ENCODE measurements around the gene COL13A1.

- TF ChIP-seq, protein P1, sequence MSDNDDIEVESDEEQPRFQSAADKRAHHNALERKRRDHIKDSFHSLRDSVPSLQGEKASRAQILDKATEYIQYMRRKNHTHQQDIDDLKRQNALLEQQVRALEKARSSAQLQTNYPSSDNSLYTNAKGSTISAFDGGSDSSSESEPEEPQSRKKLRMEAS (IDR thresholded peaks at IDR 0.05): no peak
- TF ChIP-seq FOXA1 (IDR thresholded peaks at IDR 0.05): no peak
- TF ChIP-seq, protein P2, sequence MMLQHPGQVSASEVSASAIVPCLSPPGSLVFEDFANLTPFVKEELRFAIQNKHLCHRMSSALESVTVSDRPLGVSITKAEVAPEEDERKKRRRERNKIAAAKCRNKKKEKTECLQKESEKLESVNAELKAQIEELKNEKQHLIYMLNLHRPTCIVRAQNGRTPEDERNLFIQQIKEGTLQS (IDR thresholded peaks at IDR 0.05): no peak
- TF ChIP-seq, protein P3, sequence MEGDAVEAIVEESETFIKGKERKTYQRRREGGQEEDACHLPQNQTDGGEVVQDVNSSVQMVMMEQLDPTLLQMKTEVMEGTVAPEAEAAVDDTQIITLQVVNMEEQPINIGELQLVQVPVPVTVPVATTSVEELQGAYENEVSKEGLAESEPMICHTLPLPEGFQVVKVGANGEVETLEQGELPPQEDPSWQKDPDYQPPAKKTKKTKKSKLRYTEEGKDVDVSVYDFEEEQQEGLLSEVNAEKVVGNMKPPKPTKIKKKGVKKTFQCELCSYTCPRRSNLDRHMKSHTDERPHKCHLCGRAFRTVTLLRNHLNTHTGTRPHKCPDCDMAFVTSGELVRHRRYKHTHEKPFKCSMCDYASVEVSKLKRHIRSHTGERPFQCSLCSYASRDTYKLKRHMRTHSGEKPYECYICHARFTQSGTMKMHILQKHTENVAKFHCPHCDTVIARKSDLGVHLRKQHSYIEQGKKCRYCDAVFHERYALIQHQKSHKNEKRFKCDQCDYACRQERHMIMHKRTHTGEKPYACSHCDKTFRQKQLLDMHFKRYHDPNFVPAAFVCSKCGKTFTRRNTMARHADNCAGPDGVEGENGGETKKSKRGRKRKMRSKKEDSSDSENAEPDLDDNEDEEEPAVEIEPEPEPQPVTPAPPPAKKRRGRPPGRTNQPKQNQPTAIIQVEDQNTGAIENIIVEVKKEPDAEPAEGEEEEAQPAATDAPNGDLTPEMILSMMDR (IDR thresholded peaks at IDR 0.05; ENCODE audit: low read depth, low read length, missing input control): no peak
These were observed 90.7 kb downstream of the COL13A1 start for GRCh38 chr10:69892406-69892805.
